GM19372 (cell line): ENCODE data around the gene AFF3.

Source experiments
- ATAC-seq: cut with Tn5 transposase; IDR thresholded peaks from one replicate; pipeline ENCODE4 v1.9.1; 2021; ENCODE audit warnings: mild to moderate bottlenecking, low read depth, moderate library complexity; ENCODE audit not compliant: unreplicated experiment

The AFF3 gene

DNA sequence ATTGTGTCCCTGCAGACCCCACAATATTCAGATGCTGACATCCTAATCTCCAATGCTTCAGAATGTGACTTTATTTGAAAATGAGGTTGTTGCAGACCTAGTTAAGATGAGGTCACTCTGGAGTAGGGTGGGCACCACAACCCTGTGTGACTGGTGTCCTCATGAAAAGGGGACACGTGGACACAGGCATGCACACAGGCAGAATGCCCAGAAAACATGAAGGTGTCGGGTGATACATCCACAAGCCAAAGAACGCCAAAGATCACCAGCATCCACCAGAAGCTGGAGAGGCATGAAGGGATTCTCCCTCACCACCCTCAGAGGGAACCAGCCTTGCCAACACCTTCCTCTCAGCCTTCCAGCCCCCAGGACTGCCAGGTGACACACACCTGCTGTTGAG is 69.3 kb downstream of the AFF3 start:
- ATAC-seq: no peak

DNA sequence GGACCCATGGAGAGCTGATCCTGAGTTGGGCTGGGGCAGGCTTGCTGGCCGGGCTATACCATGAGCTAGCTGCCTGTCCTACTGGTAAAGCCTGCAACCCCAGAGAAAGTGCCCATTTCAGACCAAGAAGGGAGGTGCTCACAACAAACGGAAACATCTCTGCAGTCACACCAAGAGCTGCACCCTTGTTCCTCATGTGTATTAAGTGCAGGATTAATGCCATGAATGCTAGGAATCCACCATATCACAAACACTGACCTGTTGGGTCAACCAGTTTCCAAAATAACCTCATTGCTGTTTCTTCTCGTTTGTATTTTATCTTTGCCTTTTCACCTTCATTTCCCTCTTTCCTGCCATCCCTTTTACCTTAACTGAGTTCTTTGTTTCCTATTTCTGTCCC is 69.9 kb downstream of the AFF3 start:
- ATAC-seq: no peak

DNA sequence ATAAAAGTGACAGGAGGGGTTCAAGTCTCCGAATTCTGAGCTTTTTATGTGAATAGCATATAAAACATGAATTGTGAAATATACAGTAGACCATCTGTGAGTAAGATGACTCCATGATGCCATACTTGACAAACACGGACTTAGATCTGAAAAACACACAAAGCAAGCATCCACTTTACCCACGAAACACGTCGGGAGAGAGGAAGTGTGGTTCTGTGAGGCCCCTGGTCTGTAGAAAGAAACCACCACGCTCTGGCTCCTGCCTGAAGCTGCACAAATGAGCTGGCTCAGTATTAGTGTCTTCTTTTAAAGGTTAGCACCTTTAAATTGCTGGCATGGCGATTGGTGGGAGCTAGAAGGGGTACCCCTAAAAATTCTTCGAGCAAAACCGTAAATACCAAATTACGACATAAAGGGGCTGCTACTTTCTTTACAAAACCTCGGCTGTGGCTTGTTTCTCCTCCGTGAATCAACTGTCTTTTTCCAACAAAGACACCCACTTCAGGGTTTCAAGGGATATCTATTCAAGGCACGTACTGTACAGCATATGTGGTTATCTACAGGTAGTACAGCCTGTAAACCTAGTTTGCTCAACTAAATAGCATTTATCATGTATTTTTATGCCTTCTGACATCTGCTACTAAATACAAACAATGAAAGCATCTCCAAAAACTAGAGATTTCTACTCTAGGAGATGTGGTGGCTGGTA is 70.9 kb downstream of the AFF3 start:
- ATAC-seq: no peak

- ATAC-seq: no peak
Observed at GRCh38 chr2:100070078-100070477, 72.3 kb downstream of the AFF3 start.

DNA sequence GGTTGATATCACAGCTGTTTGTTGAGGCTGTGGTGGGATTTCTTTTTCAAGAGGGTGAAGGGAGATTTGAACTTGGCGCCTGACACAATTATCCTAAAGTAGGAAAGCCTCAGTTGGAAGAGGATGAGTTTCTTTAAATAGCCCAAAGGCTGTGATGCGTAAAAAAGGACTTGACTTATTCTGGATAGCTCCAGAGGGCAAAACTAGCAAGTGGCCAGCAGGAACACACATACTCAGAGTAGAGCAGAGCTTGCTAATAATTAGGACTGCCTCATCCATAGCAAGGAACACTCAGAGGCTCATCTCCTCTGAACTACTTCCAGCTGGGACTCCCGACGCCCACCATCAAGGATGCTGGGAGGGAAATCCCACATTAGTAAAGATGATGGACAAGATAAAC is 74.0 kb downstream of the AFF3 start:
- ATAC-seq: no peak

GRCh38 chr2:100067784-100068183 is 74.6 kb downstream of the AFF3 start:
- no peak for ATAC-seq

- ATAC-seq: no peak
Observed at GRCh38 chr2:100066856-100067255, 75.5 kb downstream of the AFF3 start.

GRCh38 chr2:100066246-100066645 is 76.1 kb downstream of the AFF3 start:
- no peak for ATAC-seq

DNA sequence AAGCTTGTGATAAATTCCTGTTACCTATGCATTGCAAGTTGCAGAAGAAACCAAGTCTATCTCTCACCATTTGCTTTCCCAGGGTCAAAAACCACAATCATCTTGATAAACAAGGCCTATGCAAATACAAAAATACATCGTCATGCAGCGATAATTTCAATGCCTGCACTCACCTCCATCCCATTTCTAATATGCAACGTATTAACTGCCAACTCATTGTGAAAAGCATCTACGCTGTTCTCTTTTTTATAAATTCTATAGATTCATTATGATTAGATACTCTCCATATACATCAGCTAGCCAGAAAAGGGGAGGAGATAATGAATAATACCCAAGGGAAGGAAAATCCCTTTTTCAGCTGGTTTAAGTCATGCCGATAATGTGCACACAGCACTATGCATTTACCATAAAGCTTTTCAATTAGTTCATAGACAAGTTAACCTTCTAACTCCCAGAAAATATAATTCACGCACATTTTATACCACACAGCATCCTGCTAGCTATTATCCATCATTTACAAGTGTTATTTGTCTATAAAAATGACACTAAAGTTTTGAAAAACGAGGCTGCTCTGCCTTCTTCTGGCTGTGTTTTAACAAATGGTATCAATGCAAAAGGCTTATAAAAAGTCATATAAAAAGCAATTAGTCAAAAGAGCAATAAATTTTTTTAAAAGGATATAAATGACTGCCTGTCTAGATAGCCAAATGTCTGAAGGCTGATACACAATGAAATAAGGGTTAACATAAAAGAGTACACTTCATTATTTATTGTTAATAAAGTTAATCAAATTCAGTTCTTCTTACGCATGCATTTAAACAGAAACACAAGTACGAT is 77.6 kb downstream of the AFF3 start:
- ATAC-seq: no peak

- no peak for ATAC-seq
Observed at GRCh38 chr2:100064165-100064564, 78.2 kb downstream of the AFF3 start.

DNA sequence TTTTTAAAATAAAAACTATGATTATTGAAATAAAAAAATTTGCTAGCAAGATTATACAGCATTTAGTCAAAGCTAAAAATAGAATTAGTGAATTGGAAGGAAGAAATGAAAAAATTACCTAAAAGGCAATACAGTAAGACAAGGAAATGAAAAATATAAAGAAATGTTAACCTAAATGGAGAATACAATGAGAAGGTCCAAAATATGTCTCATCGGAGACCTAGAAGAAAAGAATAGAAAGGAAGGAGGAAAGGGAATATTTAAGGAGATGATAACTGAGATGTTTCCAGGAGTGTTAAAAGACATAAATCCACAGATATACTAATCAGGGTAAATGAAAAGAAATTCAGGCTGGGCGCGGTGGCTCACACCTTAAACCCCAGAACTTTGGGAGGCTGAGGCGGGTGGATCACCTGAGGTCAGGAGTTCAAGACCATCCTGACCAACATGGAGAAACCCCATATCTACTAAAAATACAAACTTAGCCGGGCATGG is 78.9 kb downstream of the AFF3 start:
- ATAC-seq: no peak

DNA sequence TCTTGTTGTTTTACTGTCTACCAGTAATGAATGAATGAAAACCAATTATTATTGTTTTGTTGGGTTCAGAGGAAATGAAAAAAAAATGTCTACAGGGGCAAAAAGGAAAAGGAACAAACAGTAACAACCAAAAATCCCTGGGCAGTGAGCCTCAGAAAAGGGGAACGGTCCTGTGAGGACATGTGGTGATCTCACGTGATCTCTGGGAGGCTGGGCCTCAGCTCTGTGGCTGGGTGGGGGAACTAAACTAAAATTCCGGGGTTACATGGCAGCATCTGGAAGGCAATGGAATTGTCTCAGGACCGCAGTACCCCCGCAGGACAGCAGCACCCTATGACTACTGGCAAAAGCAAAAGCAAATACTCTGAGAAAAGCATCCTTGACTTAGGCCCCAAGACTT is 80.1 kb downstream of the AFF3 start:
- no peak for ATAC-seq

DNA sequence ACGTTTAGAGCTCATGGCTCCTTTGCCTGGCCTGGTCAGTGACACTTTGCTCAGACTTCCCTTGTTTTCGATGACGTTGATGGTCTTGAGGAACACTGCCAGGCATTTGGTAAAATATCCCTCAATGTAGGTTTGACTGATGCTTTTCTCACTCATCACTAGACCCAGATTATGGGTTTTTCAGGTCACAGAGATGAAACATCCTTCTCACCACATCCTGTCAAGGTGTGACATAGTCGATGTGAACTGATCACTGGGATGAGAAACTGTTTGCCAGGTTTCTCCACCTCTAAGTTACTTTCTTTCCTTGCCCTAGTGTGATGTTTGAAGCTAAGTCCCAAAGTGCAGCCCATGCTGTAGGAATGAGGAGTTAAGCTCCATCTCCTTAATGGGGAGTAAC is 81.5 kb downstream of the AFF3 start:
- ATAC-seq: no peak

DNA sequence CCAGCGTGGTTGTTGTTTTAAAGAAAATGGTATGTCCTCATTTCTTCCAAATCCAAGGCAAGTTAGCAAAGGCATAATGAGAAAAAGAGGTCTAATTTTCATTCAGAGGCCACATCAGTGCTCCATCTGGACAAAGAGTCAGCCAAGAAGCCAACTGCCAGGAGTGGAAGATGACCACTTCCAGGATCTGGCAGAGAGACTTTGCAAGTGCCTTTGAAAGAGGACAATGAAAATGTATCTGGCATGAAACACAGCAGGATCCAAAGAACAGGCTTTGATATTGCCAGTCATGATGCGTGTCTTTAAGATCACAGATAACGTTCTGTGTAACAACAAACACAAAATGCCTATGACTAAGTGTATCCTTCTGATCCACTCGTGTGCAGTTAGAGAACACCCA is 82.8 kb downstream of the AFF3 start:
- no peak for ATAC-seq

GRCh38 chr2:100057901-100058261 is 84.5 kb downstream of the AFF3 start:
- no peak for ATAC-seq

- ATAC-seq: no peak
Observed at GRCh38 chr2:100054426-100054825, 88.0 kb downstream of the AFF3 start.

- ATAC-seq: no peak
Observed at GRCh38 chr2:100053087-100053885, 89.1 kb downstream of the AFF3 start.

- ATAC-seq: no peak
Observed at GRCh38 chr2:100052650-100053049, 89.7 kb downstream of the AFF3 start.

DNA sequence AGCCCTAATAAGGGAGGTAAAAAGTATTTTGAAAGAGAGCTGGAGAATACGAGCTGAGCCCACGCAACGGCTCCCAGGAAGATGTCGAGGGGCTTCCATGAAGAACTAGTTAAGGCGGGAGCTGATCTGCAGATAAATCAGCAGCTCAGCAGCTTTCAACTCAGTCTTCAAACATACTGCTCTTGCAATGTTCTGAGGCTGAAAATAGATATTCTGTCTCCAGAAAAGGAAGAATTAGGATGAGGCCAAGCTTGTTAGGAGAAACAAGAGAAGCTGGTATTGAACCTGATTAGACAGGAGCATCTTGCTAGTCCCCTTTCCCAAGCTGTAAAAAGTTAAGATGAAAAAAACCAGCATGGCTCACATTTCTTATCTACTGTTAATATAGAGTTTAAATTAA is 91.1 kb downstream of the AFF3 start:
- no peak for ATAC-seq

GRCh38 chr2:100050685-100051084 is 91.7 kb downstream of the AFF3 start:
- ATAC-seq: no peak
